Natural killer cell (primary cell): ENCODE results near the gene CDC34. TPM values are rescaled to one million over a fixed set of nuclear protein-coding genes. Genes with fewer than 3 reads are reported as not detected.

Experiments used
- ATAC-seq, 3 donors: fragments of 150-1000 bp in 2 of 3; fragments of 200-7000 bp in 1 of 3; cut with Tn5 transposase; 1 replicate in 1 of 3; 2 replicates in 2 of 3; pipeline ENCODE4 v1.10.0; 2021; ENCODE audit warnings: mild to moderate bottlenecking in 2 of 3, moderate library complexity in 2 of 3
- DNase-seq, 2 donors: peaks; one replicate each; pipeline versions ENCODE4 v3.0.0 to v3.0.0-alpha.2; 2013 to 2021; ENCODE audit warnings: mixed read lengths in 1 of 2
- H3K27ac ChIP-seq: one replicate; pipeline ENCODE4 v1.5.1; 2013; ENCODE audit warnings: mild to moderate bottlenecking, low read length
- H3K27me3 ChIP-seq: one replicate; pipeline ENCODE4 v1.6.1; 2013; ENCODE audit warnings: low read length; ENCODE audit not compliant: control insufficient read depth, insufficient read depth
- H3K36me3 ChIP-seq: one replicate; pipeline ENCODE4 v1.6.1; 2013; ENCODE audit warnings: low read length; ENCODE audit not compliant: control insufficient read depth, insufficient read depth
- H3K4me1 ChIP-seq: one replicate; pipeline ENCODE4 v1.6.1; 2013; ENCODE audit warnings: low read length; ENCODE audit not compliant: control insufficient read depth, insufficient read depth
- H3K4me3 ChIP-seq: one replicate; pipeline ENCODE4 v1.5.1; 2013; ENCODE audit warnings: low read length
- H3K9me3 ChIP-seq: one replicate; pipeline ENCODE4 v1.6.1; 2013; ENCODE audit warnings: low read length; ENCODE audit not compliant: control insufficient read depth, insufficient read depth
- H3K27ac Mint-ChIP-seq, 2 donors: one replicate each; pipeline ENCODE4 v1.8.0; 2022; ENCODE audit warnings: mild to moderate bottlenecking in 2 of 2, mixed read lengths in 2 of 2, moderate library complexity in 1 of 2
- H3K27me3 Mint-ChIP-seq, 2 donors: one replicate each; pipeline ENCODE4 v1.8.0; 2022; ENCODE audit warnings: low read depth in 2 of 2, mixed read lengths in 2 of 2
- H3K36me3 Mint-ChIP-seq: one replicate; pipeline ENCODE4 v1.8.0; 2022; ENCODE audit warnings: mixed read lengths
- H3K4me1 Mint-ChIP-seq, 2 donors: one replicate each; pipeline ENCODE4 v1.8.0; 2022; ENCODE audit warnings: mixed read lengths in 2 of 2
- H3K4me3 Mint-ChIP-seq: one replicate; pipeline ENCODE4 v1.8.0; 2022; ENCODE audit warnings: mild to moderate bottlenecking, moderate library complexity, mixed read lengths
- H3K9me3 Mint-ChIP-seq, 2 donors: one replicate each; pipeline ENCODE4 v1.8.0; 2022; ENCODE audit warnings: mixed read lengths in 2 of 2
- WGBS: methylation state at CpG from one replicate; pipeline ENCODE4 v1.1.7; 2013; ENCODE audit warnings: missing lambda C conversion rate; ENCODE audit not compliant: insufficient coverage; 5-methylcytosine and 5-hydroxymethylcytosine counted together
- intact Hi-C: fragments of 100-400 bp; cut with micrococcal nuclease; formaldehyde crosslinking; loops from one replicate; pipeline ENCODE4 v1.14.2; 2022
- total RNA-seq, 4 donors: library from RNA; stranded (reverse); fragments of 120-200 nt in 1 of 4; gene quantifications; one replicate each; pipeline versions ENCODE4 v1.2.3 to v1.2.4, GENCODE V29; 2013 to 2022
- TF ChIP-seq, protein P1 (sequence below): fragments of 200-600 bp; IDR thresholded peaks from one replicate; pipeline ENCODE4 v1.8.0; 2022; ENCODE audit warnings: antibody characterized with exemption

CDC34 gene
- total RNA-seq, 3 donors from 2014 or later (not counting 1 experiment from before 2014, with no cell fraction given) = 68.5 to 114 (median 101) TPM

- no peaks in the 10 kb centered on the region for H3K27me3 Mint-ChIP-seq
- WGBS = 89% methylated on average over 26 of the region's 26 CpGs
- Histone ChIP-seq H3K27ac (no peak overlapping the region), H3K9me3 (no peaks in the 10 kb centered on the region), H3K27me3 (no peaks in the 10 kb centered on the region), H3K4me1 (peaks cover 38% of the 10 kb centered on the region), H3K36me3 (peaks cover 17% of the 10 kb centered on the region), H3K4me3 (no peak overlapping the region)
- TF ChIP-seq, protein P1, sequence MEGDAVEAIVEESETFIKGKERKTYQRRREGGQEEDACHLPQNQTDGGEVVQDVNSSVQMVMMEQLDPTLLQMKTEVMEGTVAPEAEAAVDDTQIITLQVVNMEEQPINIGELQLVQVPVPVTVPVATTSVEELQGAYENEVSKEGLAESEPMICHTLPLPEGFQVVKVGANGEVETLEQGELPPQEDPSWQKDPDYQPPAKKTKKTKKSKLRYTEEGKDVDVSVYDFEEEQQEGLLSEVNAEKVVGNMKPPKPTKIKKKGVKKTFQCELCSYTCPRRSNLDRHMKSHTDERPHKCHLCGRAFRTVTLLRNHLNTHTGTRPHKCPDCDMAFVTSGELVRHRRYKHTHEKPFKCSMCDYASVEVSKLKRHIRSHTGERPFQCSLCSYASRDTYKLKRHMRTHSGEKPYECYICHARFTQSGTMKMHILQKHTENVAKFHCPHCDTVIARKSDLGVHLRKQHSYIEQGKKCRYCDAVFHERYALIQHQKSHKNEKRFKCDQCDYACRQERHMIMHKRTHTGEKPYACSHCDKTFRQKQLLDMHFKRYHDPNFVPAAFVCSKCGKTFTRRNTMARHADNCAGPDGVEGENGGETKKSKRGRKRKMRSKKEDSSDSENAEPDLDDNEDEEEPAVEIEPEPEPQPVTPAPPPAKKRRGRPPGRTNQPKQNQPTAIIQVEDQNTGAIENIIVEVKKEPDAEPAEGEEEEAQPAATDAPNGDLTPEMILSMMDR = no peak
- intact Hi-C loops = no loop called here
- H3K9me3 Mint-ChIP-seq = no peaks in the 10 kb centered on the region
- H3K4me3 Mint-ChIP-seq = peak overlapping the region; percentile 25
- DNase-seq = peak in 1 of 2 donors; percentile 4
- H3K36me3 Mint-ChIP-seq = no peaks in the 10 kb centered on the region
- peaks cover 12 to 38% of the 10 kb centered on the region in 2 donors for H3K4me1 Mint-ChIP-seq
- ATAC-seq = no peak
- H3K27ac Mint-ChIP-seq = peak overlapping the region; percentile 31 to 42
Measured at GRCh38 chr19:547836-548720, 16.5 kb downstream of the CDC34 start.

GRCh38 chr19:548886-549830 lies 17.6 kb downstream of the CDC34 start:
- no peaks in the 10 kb centered on the region for H3K9me3 Mint-ChIP-seq
- ATAC-seq (no peak), DNase-seq (no peak)
- Histone ChIP-seq H3K9me3 (no peaks in the 10 kb centered on the region), H3K4me3 (no peak overlapping the region), H3K4me1 (peaks cover 27% of the 10 kb centered on the region), H3K27ac (no peak overlapping the region), H3K27me3 (no peaks in the 10 kb centered on the region), H3K36me3 (peaks cover 17% of the 10 kb centered on the region)
- H3K4me3 Mint-ChIP-seq = no peak overlapping the region
- no peaks in the 10 kb centered on the region for H3K27me3 Mint-ChIP-seq
- no peak overlapping the region for H3K27ac Mint-ChIP-seq
- no peaks in the 10 kb centered on the region for H3K36me3 Mint-ChIP-seq
- intact Hi-C loops = no loop called here
- TF ChIP-seq, protein P1 = no peak
- 89% methylated on average over 51 of the region's 52 CpGs for WGBS
- H3K4me1 Mint-ChIP-seq = peaks cover 3 to 28% of the 10 kb centered on the region in 2 donors

- Mint-ChIP-seq H3K27ac (no peak overlapping the region), H3K36me3 (no peaks in the 10 kb centered on the region), H3K27me3 (no peaks in the 10 kb centered on the region), H3K9me3 (no peaks in the 10 kb centered on the region), H3K4me3 (no peak overlapping the region), H3K4me1 (peaks cover 0 to 15% of the 10 kb centered on the region in 2 donors)
- peaks cover 8% of the 10 kb centered on the region for H3K4me1 ChIP-seq
- no peaks in the 10 kb centered on the region for H3K27me3 ChIP-seq
- no peak overlapping the region for H3K4me3 ChIP-seq
- 88% methylated on average over 20 of the region's 20 CpGs for WGBS
- H3K27ac ChIP-seq = no peak overlapping the region
- intact Hi-C loops = no loop called here
- no peaks in the 10 kb centered on the region for H3K36me3 ChIP-seq
- H3K9me3 ChIP-seq = no peaks in the 10 kb centered on the region
- TF ChIP-seq, protein P1 = no peak
- ATAC-seq = no peak
- no peak for DNase-seq
Measured at GRCh38 chr19:554817-555216, 23.3 kb downstream of the CDC34 start.
